Loucy (cell line): ENCODE results near the gene MAGEA3.

Source experiments
- H2AFZ ChIP-seq: fragments of 200-600 bp; sonication (generic); 2 replicates; pipeline ENCODE4 v1.6.0; 2016; ENCODE audit warnings: antibody characterized with exemption, mild to moderate bottlenecking, low read length, moderate library complexity
- H3F3A ChIP-seq: fragments of 200-600 bp; 2 replicates; pipeline ENCODE4 v1.6.0; 2016; ENCODE audit warnings: antibody characterized with exemption, low read depth, mild to moderate bottlenecking
- H3K27me3 ChIP-seq: fragments of 200-600 bp; sonication (generic); 2 replicates; pipeline ENCODE4 v1.6.1; 2014; ENCODE audit warnings: low read length, mild to moderate bottlenecking; ENCODE audit not compliant: insufficient read depth, poor library complexity, severe bottlenecking
- H3K36me3 ChIP-seq: fragments of 200-600 bp; sonication (generic); 2 replicates; pipeline ENCODE4 v1.6.1; 2016; ENCODE audit warnings: low read length; ENCODE audit not compliant: insufficient read depth
- H3K4me1 ChIP-seq: fragments of 200-600 bp; sonication (generic); 2 replicates; pipeline ENCODE4 v1.5.1; 2014; ENCODE audit warnings: low read length, mild to moderate bottlenecking; ENCODE audit not compliant: insufficient read depth, poor library complexity, severe bottlenecking
- H3K4me2 ChIP-seq: fragments of 200-600 bp; sonication (generic); 2 replicates; pipeline ENCODE4 v1.6.0; 2014; ENCODE audit warnings: antibody characterized with exemption, low read length, low read depth, mild to moderate bottlenecking; ENCODE audit not compliant: poor library complexity, severe bottlenecking
- H3K4me3 ChIP-seq: fragments of 200-600 bp; sonication (generic); 2 replicates; pipeline ENCODE4 v1.5.1; 2014; ENCODE audit warnings: low read length, mild to moderate bottlenecking, mixed read lengths; ENCODE audit not compliant: poor library complexity, severe bottlenecking
- H3K79me2 ChIP-seq: fragments of 200-600 bp; sonication (generic); 2 replicates; pipeline ENCODE4 v1.6.1; 2014; ENCODE audit warnings: low read length; ENCODE audit not compliant: insufficient read depth
- H3K9ac ChIP-seq: fragments of 200-600 bp; sonication (generic); 2 replicates; pipeline ENCODE4 v1.6.0; 2014; ENCODE audit warnings: mild to moderate bottlenecking, low read depth, low read length, moderate library complexity; ENCODE audit not compliant: poor library complexity, severe bottlenecking
- H3K9me2 ChIP-seq: fragments of 200-600 bp; sonication (generic); replicated peaks from 2 replicates; pipeline ENCODE4 v1.6.1; 2016; ENCODE audit warnings: low read depth, low read length, mixed read lengths
- H3K9me3 ChIP-seq: fragments of 200-600 bp; sonication (generic); 2 replicates; pipeline ENCODE4 v1.6.1; 2014; ENCODE audit warnings: mild to moderate bottlenecking, antibody characterized with exemption, low read length, low read depth; ENCODE audit not compliant: insufficient read depth
- H4K20me1 ChIP-seq: fragments of 200-600 bp; sonication (generic); 2 replicates; pipeline ENCODE4 v1.6.0; 2014; ENCODE audit warnings: antibody characterized with exemption, low read length, mild to moderate bottlenecking; ENCODE audit not compliant: insufficient read depth, poor library complexity, severe bottlenecking
- EZH2phosphoT487 ChIP-seq: fragments of 200-600 bp; IDR thresholded peaks from 2 replicates; pipeline ENCODE4 v1.6.1; 2018; ENCODE audit warnings: antibody characterized with exemption, mild to moderate bottlenecking, moderate library complexity, borderline replicate concordance
- TF ChIP-seq, protein P1 (sequence below): fragments of 200-600 bp; sonication (generic); conservative IDR thresholded peaks from 2 replicates; pipeline ENCODE4 v1.5.1; 2014; ENCODE audit warnings: mild to moderate bottlenecking, antibody characterized with exemption, low read length

The MAGEA3 gene

GRCh38 chrX:152656890-152657289 is 41.7 kb upstream of the MAGEA3 start:
- no peak overlapping the region for H2AFZ ChIP-seq
- H3K9me2 ChIP-seq: no peaks in the 10 kb centered on the region
- H3K79me2 ChIP-seq: no peaks in the 10 kb centered on the region
- H3F3A ChIP-seq: no peaks in the 10 kb centered on the region
- H3K4me2 ChIP-seq: no peak overlapping the region
- H3K4me3 ChIP-seq: no peak overlapping the region
- H3K27me3 ChIP-seq: no peaks in the 10 kb centered on the region
- TF ChIP-seq EZH2phosphoT487: no peak
- TF ChIP-seq, protein P1, sequence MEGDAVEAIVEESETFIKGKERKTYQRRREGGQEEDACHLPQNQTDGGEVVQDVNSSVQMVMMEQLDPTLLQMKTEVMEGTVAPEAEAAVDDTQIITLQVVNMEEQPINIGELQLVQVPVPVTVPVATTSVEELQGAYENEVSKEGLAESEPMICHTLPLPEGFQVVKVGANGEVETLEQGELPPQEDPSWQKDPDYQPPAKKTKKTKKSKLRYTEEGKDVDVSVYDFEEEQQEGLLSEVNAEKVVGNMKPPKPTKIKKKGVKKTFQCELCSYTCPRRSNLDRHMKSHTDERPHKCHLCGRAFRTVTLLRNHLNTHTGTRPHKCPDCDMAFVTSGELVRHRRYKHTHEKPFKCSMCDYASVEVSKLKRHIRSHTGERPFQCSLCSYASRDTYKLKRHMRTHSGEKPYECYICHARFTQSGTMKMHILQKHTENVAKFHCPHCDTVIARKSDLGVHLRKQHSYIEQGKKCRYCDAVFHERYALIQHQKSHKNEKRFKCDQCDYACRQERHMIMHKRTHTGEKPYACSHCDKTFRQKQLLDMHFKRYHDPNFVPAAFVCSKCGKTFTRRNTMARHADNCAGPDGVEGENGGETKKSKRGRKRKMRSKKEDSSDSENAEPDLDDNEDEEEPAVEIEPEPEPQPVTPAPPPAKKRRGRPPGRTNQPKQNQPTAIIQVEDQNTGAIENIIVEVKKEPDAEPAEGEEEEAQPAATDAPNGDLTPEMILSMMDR: no peak
- H3K36me3 ChIP-seq: no peaks in the 10 kb centered on the region
- no peak overlapping the region for H3K9ac ChIP-seq
- no peaks in the 10 kb centered on the region for H4K20me1 ChIP-seq
- no peaks in the 10 kb centered on the region for H3K4me1 ChIP-seq
- H3K9me3 ChIP-seq: no peaks in the 10 kb centered on the region

- Histone ChIP-seq H3K27me3 (no peaks in the 10 kb centered on the region), H3K9me2 (no peaks in the 10 kb centered on the region), H3K79me2 (no peaks in the 10 kb centered on the region), H3K4me2 (no peak overlapping the region), H4K20me1 (no peaks in the 10 kb centered on the region), H3K9me3 (no peaks in the 10 kb centered on the region), H3K4me3 (no peak overlapping the region), H3K9ac (no peak overlapping the region), H2AFZ (no peak overlapping the region), H3K4me1 (no peaks in the 10 kb centered on the region), H3K36me3 (no peaks in the 10 kb centered on the region), H3F3A (no peaks in the 10 kb centered on the region)
- TF ChIP-seq EZH2phosphoT487: no peak
- TF ChIP-seq, protein P1: peak; percentile 42
These were observed 40.3 kb upstream of the MAGEA3 start for GRCh38 chrX:152658302-152658701.

DNA sequence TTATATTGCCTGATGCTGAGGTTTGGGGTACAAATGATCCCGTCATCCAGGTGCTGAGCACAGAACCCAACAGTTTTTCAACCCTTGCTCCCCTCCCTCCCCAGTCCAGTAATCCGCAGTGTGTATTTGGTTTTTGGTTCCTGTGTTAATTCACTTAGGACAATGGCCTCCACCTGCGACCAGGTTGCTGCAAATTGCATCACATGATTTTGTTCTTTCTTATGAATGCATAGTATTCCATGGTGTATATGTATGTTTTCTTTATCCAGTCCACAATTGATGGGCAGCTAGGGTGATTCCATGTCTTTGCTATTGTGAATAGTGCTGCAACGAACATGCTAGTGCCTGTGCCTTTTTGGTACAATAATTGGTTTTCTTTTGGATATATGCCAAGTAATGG is 35.5 kb upstream of the MAGEA3 start:
- TF ChIP-seq, protein P1: no peak
- TF ChIP-seq EZH2phosphoT487: no peak
- H3K9me3 ChIP-seq: no peaks in the 10 kb centered on the region

More for the DNA sequence above, 35.5 kb upstream of the MAGEA3 start:
- no peaks in the 10 kb centered on the region for H3F3A ChIP-seq
- no peak overlapping the region for H2AFZ ChIP-seq
- H3K4me1 ChIP-seq: no peaks in the 10 kb centered on the region
- no peaks in the 10 kb centered on the region for H3K79me2 ChIP-seq
- no peaks in the 10 kb centered on the region for H3K36me3 ChIP-seq
- H4K20me1 ChIP-seq: no peaks in the 10 kb centered on the region
- no peaks in the 10 kb centered on the region for H3K27me3 ChIP-seq
- H3K9ac ChIP-seq: no peak overlapping the region
- no peaks in the 10 kb centered on the region for H3K9me2 ChIP-seq
- no peak overlapping the region for H3K4me2 ChIP-seq
- H3K4me3 ChIP-seq: no peak overlapping the region
